Mesenchymal stem cell (in vitro differentiated cells and primary cell): ENCODE measurements around the gene IL11RA.
A peak's percentile ranks its signal among the peaks of the same experiment; 100 is the strongest.

Source experiments
- DNase-seq: peaks from one replicate; pipeline ENCODE4 v3.0.0-alpha.2; 2013
- H2AFZ ChIP-seq: one replicate; pipeline ENCODE4 v1.6.1; 2013; ENCODE audit warnings: low read depth, mild to moderate bottlenecking, control low read depth, inconsistent platforms, low read length, moderate library complexity
- H2AK5ac ChIP-seq: 2 replicates; pipeline ENCODE4 v1.6.1; 2013; ENCODE audit warnings: low read length, moderate library complexity, mild to moderate bottlenecking, inconsistent platforms; ENCODE audit not compliant: severe bottlenecking
- H2BK120ac ChIP-seq: one replicate; pipeline ENCODE4 v1.6.1; 2013; ENCODE audit warnings: low read depth, mild to moderate bottlenecking, inconsistent platforms, low read length, moderate library complexity
- H2BK12ac ChIP-seq, 2 experiments: one replicate each; pipeline ENCODE4 v1.6.1; 2013; ENCODE audit warnings: inconsistent platforms in 2 of 2, low read length in 2 of 2, mild to moderate bottlenecking in 2 of 2, moderate library complexity in 2 of 2, control low read depth in 1 of 2
- H2BK15ac ChIP-seq: one replicate; pipeline ENCODE4 v1.6.1; 2013; ENCODE audit warnings: mild to moderate bottlenecking, low read depth, inconsistent platforms; ENCODE audit not compliant: poor library complexity, severe bottlenecking
- H2BK5ac ChIP-seq: 2 replicates; pipeline ENCODE4 v1.6.1; 2013; ENCODE audit warnings: low read depth, mild to moderate bottlenecking, low read length, control low read depth, inconsistent platforms; ENCODE audit not compliant: poor library complexity, severe bottlenecking
- H3K14ac ChIP-seq, 2 experiments: one replicate each; pipeline ENCODE4 v1.6.1; 2013; ENCODE audit warnings: inconsistent platforms in 2 of 2, low read length in 2 of 2, control low read depth in 1 of 2, mild to moderate bottlenecking in 1 of 2, moderate library complexity in 1 of 2
- H3K18ac ChIP-seq, 2 experiments: one replicate each; pipeline ENCODE4 v1.6.1; 2013; ENCODE audit warnings: inconsistent platforms in 2 of 2, low read length in 2 of 2, control low read depth in 1 of 2, low read depth in 1 of 2, mild to moderate bottlenecking in 1 of 2
- H3K23ac ChIP-seq, 2 experiments: one replicate each; pipeline ENCODE4 v1.6.1; 2013; ENCODE audit warnings: inconsistent platforms in 2 of 2, low read length in 2 of 2, mild to moderate bottlenecking in 2 of 2, moderate library complexity in 2 of 2, control low read depth in 1 of 2
- H3K27ac ChIP-seq: 2 replicates; pipeline ENCODE4 v1.5.1; 2013; ENCODE audit warnings: mild to moderate bottlenecking, moderate library complexity, low read length, control low read depth, inconsistent platforms; ENCODE audit not compliant: poor library complexity, severe bottlenecking
- H3K27me3 ChIP-seq, 2 experiments: 2 replicates each; pipeline versions ENCODE4 v1.6.1 to v1.7.0; 2013; ENCODE audit warnings: low read length in 2 of 2, mild to moderate bottlenecking in 2 of 2, moderate library complexity in 2 of 2, control low read depth in 1 of 2, inconsistent platforms in 1 of 2; ENCODE audit not compliant: control insufficient read depth in 1 of 2, insufficient read depth in 1 of 2
- H3K36me3 ChIP-seq, 2 experiments: 2 replicates each; pipeline versions ENCODE4 v1.6.1 to v1.7.0; 2013; ENCODE audit warnings: low read length in 2 of 2, control low read depth in 1 of 2, inconsistent platforms in 1 of 2, low read depth in 1 of 2, mild to moderate bottlenecking in 1 of 2; ENCODE audit not compliant: insufficient read depth in 2 of 2, control insufficient read depth in 1 of 2
- H3K4ac ChIP-seq, 2 experiments: one replicate each; pipeline ENCODE4 v1.6.1; 2013; ENCODE audit warnings: inconsistent platforms in 2 of 2, low read length in 2 of 2, mild to moderate bottlenecking in 2 of 2, moderate library complexity in 2 of 2, control low read depth in 1 of 2, low read depth in 1 of 2
- H3K4me1 ChIP-seq: 2 replicates; pipeline ENCODE4 v1.6.1; 2013; ENCODE audit warnings: low read depth, low read length, control low read depth; ENCODE audit not compliant: control insufficient read depth, insufficient read depth
- H3K4me2 ChIP-seq: 2 replicates; pipeline ENCODE4 v1.6.1; 2013; ENCODE audit warnings: low read length, mild to moderate bottlenecking, inconsistent platforms; ENCODE audit not compliant: poor library complexity, severe bottlenecking
- H3K4me3 ChIP-seq, 2 experiments: 2 replicates each; pipeline versions ENCODE4 v1.5.1 to v1.7.0; 2013; ENCODE audit warnings: low read length in 2 of 2, mild to moderate bottlenecking in 2 of 2, control low read depth in 1 of 2, low read depth in 1 of 2; ENCODE audit not compliant: insufficient read depth in 1 of 2
- H3K79me1 ChIP-seq: replicated peaks from 2 replicates; pipeline ENCODE4 v1.6.1; 2013; ENCODE audit warnings: mild to moderate bottlenecking, control low read depth, low read length, inconsistent platforms; ENCODE audit not compliant: poor library complexity, severe bottlenecking
- H3K9ac ChIP-seq: 2 replicates; pipeline ENCODE4 v1.7.0; 2013; ENCODE audit warnings: mild to moderate bottlenecking, low read length, moderate library complexity
- H3K9me3 ChIP-seq: 2 replicates; pipeline ENCODE4 v1.7.0; 2013; ENCODE audit warnings: mild to moderate bottlenecking, low read length; ENCODE audit not compliant: control insufficient read depth
- H4K8ac ChIP-seq: one replicate; pipeline ENCODE4 v1.6.1; 2013; ENCODE audit warnings: inconsistent platforms, mild to moderate bottlenecking, low read length, moderate library complexity
- H4K91ac ChIP-seq: one replicate; pipeline ENCODE4 v1.6.1; 2013; ENCODE audit warnings: mild to moderate bottlenecking, low read length, inconsistent platforms
- WGBS: methylation state at CpG from one replicate; pipeline ENCODE4 v1.1.7; 2013; ENCODE audit warnings: mixed read lengths; 5-methylcytosine and 5-hydroxymethylcytosine counted together

The IL11RA gene

DNA sequence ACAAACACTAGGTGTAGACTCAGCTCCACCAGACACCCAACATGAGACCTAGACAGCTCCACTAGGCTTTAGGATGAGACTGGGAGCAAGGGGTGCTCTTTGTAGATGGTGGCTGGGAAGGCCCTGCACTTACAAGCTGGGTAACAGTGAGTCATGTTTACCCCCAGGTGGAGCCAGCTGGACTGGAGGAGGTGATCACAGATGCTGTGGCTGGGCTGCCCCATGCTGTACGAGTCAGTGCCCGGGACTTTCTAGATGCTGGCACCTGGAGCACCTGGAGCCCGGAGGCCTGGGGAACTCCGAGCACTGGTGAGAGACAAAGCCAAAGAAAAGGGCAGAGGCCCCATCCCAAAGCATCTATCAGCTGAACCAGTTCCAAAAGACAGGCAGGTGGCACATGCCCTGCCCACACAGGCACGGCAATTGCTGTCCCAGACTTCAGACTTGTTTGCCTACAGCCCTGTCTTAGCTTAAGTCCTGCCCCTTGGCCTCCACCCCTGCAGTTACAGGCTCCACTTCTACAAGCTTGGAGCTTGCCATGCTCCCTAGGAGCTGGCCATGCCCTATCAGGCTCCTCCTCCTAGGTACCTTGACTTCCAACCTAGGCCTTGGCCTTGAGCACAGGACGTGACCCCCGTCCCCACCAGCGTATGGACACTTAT is 7.7 kb downstream of the IL11RA start:
- Histone ChIP-seq H3K9ac (no peak overlapping the region), H4K91ac (no peak overlapping the region), H4K8ac (no peak overlapping the region), H3K79me1 (peaks cover 2% of the 10 kb centered on the region), H3K27me3 (no peaks in the 10 kb centered on the region), H3K4ac (no peak overlapping the region), H3K27ac (no peak overlapping the region), H3K4me1 (peaks cover 4% of the 10 kb centered on the region), H2AK5ac (no peak overlapping the region), H2AFZ (no peak overlapping the region), H3K36me3 (peaks cover 17 to 29% of the 10 kb centered on the region in 2 experiments), H3K4me2 (no peak overlapping the region), H2BK5ac (no peak overlapping the region), H2BK15ac (no peak overlapping the region), H2BK120ac (no peak overlapping the region), H3K14ac (no peak overlapping the region), H3K4me3 (no peak overlapping the region), H3K18ac (no peak overlapping the region), H3K23ac (no peak overlapping the region), H3K9me3 (no peaks in the 10 kb centered on the region), H2BK12ac (no peak overlapping the region)
- 92% methylated on average over 8 of the region's 8 CpGs for WGBS
- DNase-seq: peak; percentile 51

DNA sequence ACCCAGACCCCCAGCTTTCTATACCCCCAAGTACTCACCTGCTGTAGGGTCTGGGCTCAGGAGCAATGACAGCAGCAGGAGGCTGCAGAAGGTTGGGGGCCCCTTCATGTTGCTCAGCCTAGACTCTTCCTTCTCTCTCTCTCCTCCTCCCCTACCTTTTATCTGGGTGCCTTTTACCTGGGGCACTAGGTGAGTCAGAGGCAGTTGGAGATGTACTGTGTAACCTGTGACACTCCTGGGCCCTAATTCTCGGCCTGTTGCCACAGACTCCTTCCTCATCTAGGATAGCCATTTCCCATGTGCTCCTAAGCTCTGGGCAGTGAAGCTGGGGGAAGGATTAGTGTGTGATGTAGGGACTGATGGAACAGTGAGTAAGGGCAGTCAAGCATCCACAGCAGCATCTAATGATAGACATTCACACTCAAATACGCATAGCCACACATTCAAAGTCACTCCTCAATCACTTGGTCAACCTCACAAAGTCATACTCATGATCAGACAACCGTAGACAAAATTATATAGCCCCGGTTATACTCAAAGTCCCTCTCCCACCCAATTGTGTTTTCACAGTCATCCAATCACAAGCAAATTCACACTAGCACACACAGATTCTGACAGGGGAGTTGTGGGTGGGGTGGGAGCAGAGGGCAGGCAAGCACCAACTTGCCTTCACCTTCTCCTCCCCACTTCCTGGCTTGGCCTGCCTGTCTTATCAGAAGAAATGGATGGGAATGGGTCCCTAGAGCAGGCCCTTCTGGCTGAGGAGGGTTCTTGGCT is 10.7 kb downstream of the IL11RA start, which contains the start of gene CCL27:
Gene CCL27, minus strand, starts transcription at position 132 of the 777 bp plus-strand sequence. Its CDS starts 24 bp downstream, at position 108.
- H2AK5ac ChIP-seq: no peak within 1 kb of the TSS
- DNase-seq: no peak
- no peaks in the 10 kb centered on the region for H3K27me3 ChIP-seq
- H2AFZ ChIP-seq: no peak within 1 kb of the TSS
- H3K4me2 ChIP-seq: no peak within 1 kb of the TSS
- no peak within 1 kb of the TSS for H2BK12ac ChIP-seq
- 96% methylated on average over 3 of the region's 4 CpGs for WGBS
- H4K91ac ChIP-seq: no peak within 1 kb of the TSS
- H2BK5ac ChIP-seq: no peak within 1 kb of the TSS
- H3K79me1 ChIP-seq: peaks cover 11% of the 10 kb centered on the region
- no peak within 1 kb of the TSS for H3K14ac ChIP-seq
- peak within 1 kb of the TSS in 1 of 2 experiments; percentile 11 for H3K23ac ChIP-seq
- no peak within 1 kb of the TSS for H3K18ac ChIP-seq
- peaks cover 12 to 26% of the 10 kb centered on the region in 2 experiments for H3K36me3 ChIP-seq
- no peak within 1 kb of the TSS for H2BK120ac ChIP-seq
- no peak within 1 kb of the TSS for H2BK15ac ChIP-seq
- no peak within 1 kb of the TSS for H3K27ac ChIP-seq
- no peak within 1 kb of the TSS for H4K8ac ChIP-seq
- H3K4me1 ChIP-seq: peaks cover 6% of the 10 kb centered on the region
- H3K9ac ChIP-seq: no peak within 1 kb of the TSS
- H3K9me3 ChIP-seq: no peaks in the 10 kb centered on the region
- H3K4ac ChIP-seq: no peak within 1 kb of the TSS
- no peak within 1 kb of the TSS for H3K4me3 ChIP-seq

DNA sequence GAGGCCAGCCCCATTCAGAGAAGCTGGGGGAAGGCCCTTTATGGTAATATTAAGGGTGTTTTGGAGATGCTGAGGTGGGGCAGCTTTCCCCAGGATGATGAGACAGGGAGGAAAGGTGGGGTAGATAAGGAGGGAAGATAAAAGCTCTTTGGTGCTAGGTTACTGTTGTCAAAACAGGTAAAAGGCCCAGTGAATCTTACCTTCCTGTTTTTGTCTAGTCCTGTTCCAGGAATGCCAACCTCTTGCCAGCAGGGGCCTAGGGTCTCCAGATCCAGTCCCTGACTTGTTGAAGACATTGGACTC is 11.3 kb downstream of the IL11RA start:
- H2AK5ac ChIP-seq: no peak overlapping the region
- no peak overlapping the region for H3K14ac ChIP-seq
- no peak for DNase-seq
- H3K23ac ChIP-seq: no peak overlapping the region
- H2AFZ ChIP-seq: no peak overlapping the region
- H3K27ac ChIP-seq: no peak overlapping the region
- H3K4me1 ChIP-seq: peaks cover 6% of the 10 kb centered on the region
- H3K27me3 ChIP-seq: no peaks in the 10 kb centered on the region
- no peak overlapping the region for H3K9ac ChIP-seq
- H2BK15ac ChIP-seq: no peak overlapping the region
- no peak overlapping the region for H3K4me2 ChIP-seq
- no peak overlapping the region for H2BK12ac ChIP-seq
- peaks cover 15 to 31% of the 10 kb centered on the region in 2 experiments for H3K36me3 ChIP-seq
- H3K9me3 ChIP-seq: no peaks in the 10 kb centered on the region
- H3K4ac ChIP-seq: no peak overlapping the region
- no peak overlapping the region for H3K18ac ChIP-seq
- H2BK120ac ChIP-seq: no peak overlapping the region
- H3K79me1 ChIP-seq: peaks cover 15% of the 10 kb centered on the region
- H4K8ac ChIP-seq: no peak overlapping the region
- H2BK5ac ChIP-seq: no peak overlapping the region
- H3K4me3 ChIP-seq: no peak overlapping the region
- H4K91ac ChIP-seq: no peak overlapping the region

DNA sequence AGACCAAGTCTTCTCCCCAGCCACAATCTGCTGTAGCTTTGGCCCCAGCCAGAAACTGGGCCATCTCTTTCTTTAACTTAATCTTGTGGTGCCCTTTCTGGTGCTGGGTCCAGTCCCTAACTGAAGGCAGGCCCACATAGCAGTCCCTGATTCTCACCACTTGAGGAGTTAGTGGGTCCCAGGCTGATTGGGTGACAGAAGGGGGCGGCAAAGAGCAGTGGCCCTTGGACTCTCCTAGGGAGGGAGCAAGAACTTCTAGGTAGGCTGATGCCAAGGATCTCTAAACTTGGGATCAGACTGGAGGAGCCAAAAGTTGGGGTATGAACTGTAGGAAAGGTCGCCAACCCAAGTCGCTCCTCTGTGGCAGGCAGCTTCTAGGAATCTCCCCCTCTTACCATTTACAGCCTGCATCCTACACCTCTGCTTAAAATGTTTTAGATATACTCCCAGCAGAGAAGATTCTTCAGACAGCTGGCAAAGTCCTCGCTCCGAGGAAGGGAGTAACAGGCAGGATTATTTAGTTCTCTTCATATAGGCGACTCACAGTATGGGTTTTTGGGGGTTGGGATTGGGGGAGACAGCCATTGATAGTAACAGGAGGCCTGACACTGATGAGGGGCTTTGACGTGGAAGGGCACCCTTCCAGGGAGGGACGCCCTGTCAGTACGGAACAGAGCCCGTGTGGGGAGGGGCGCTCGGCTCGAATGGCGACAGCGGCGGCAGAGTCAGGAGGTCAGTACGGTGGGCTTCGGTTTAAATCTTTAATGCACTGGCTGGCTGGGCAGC is 12.5 kb downstream of the IL11RA start:
- Histone ChIP-seq H3K4me1 (peaks cover 4% of the 10 kb centered on the region), H2BK5ac (no peak overlapping the region)

More for the DNA sequence above, 12.5 kb downstream of the IL11RA start:
- peak overlapping the region; percentile 18 to 50 for H2BK12ac ChIP-seq
- peak overlapping the region; percentile 42 to 68 for H3K4ac ChIP-seq
- peak overlapping the region; percentile 89 for H3K9ac ChIP-seq
- H2BK120ac ChIP-seq: no peak overlapping the region
- H3K9me3 ChIP-seq: no peaks in the 10 kb centered on the region
- H2AFZ ChIP-seq: peak overlapping the region; percentile 46
- H4K8ac ChIP-seq: peak overlapping the region; percentile 69
- no peaks in the 10 kb centered on the region for H3K27me3 ChIP-seq
- peak overlapping the region; percentile 58 to 90 for H3K18ac ChIP-seq
- WGBS: 8% methylated on average over 17 of the region's 18 CpGs
- H2AK5ac ChIP-seq: no peak overlapping the region
- peak overlapping the region in 1 of 2 experiments; percentile 30 for H3K14ac ChIP-seq
- peak overlapping the region; percentile 71 for H3K4me2 ChIP-seq
- DNase-seq: peak; percentile 85
- peak overlapping the region; percentile 56 for H4K91ac ChIP-seq
- H3K36me3 ChIP-seq: peaks cover 19 to 43% of the 10 kb centered on the region in 2 experiments
- peak overlapping the region; percentile 60 to 85 for H3K4me3 ChIP-seq
- peaks cover 20% of the 10 kb centered on the region for H3K79me1 ChIP-seq
- H3K27ac ChIP-seq: peak overlapping the region; percentile 49
- H2BK15ac ChIP-seq: no peak overlapping the region
- no peak overlapping the region for H3K23ac ChIP-seq
